ENCODE measurements around the gene LOC128125822.

Gene LOC128125822

GRCh38 chr6:63581355-63582013 lies 9.2 kb downstream of the LOC128125822 start:
- Histone ChIP-seq H3F3A (ENCODE audit: insufficient read depth, low read length, poor library complexity, severe bottlenecking) (no peaks in the 10 kb centered on the region), H4K20me1 (ENCODE audit: insufficient read depth) (peaks cover under 1% of the 10 kb centered on the region), H3K9me3 (ENCODE audit: low read length) (no peaks in the 10 kb centered on the region), H3K4me2 (ENCODE audit: low read length) (no peak overlapping the region), H3K9me2 (ENCODE audit: insufficient read depth, low read length) (no peaks in the 10 kb centered on the region), H3K27ac (ENCODE audit: low read length) (no peak overlapping the region), H3K27me3 (ENCODE audit: insufficient read depth, low read depth, low read length) (no peaks in the 10 kb centered on the region), H3K36me3 (ENCODE audit: insufficient read depth, low read length) (peaks cover 42% of the 10 kb centered on the region), H3K9ac (ENCODE audit: low read length) (no peak overlapping the region), H2AFZ (ENCODE audit: low read depth, low read length) (no peak overlapping the region), H3K79me2 (replicated peaks; ENCODE audit: insufficient read depth, low read length) (peaks cover 33% of the 10 kb centered on the region), H3K4me3 (ENCODE audit: low read length) (no peak overlapping the region)
- no peak for TF ChIP-seq EP300 (conservative IDR thresholded peaks at IDR 0.05; ENCODE audit: poor library complexity, severe bottlenecking)
- no peak for TF ChIP-seq RAD21 (conservative IDR thresholded peaks at IDR 0.05)
- no peak for TF ChIP-seq MXI1 (conservative IDR thresholded peaks at IDR 0.05; ENCODE audit: poor library complexity, severe bottlenecking)
- no peak for TF ChIP-seq REST (IDR thresholded peaks at IDR 0.05; ENCODE audit: borderline replicate concordance)
- TF ChIP-seq POLR2AphosphoS5 (IDR thresholded peaks at IDR 0.05): no peak
- TF ChIP-seq EZH2 (IDR thresholded peaks at IDR 0.05; ENCODE audit: borderline replicate concordance, insufficient read depth, low read length, poor library complexity, severe bottlenecking): no peak
- TF ChIP-seq SMC3 (conservative IDR thresholded peaks at IDR 0.05; ENCODE audit: poor library complexity): no peak
- no peak for TF ChIP-seq TAF1 (IDR thresholded peaks at IDR 0.05; ENCODE audit: low read depth)
- TF ChIP-seq CTCF (IDR thresholded peaks at IDR 0.05; ENCODE audit: poor library complexity, severe bottlenecking): no peak

- H3K36me3 ChIP-seq (ENCODE audit: insufficient read depth, low read length): peaks cover 34% of the 10 kb centered on the region
- H3F3A ChIP-seq (ENCODE audit: insufficient read depth, low read length, poor library complexity, severe bottlenecking): no peaks in the 10 kb centered on the region
- H3K79me2 ChIP-seq (replicated peaks; ENCODE audit: insufficient read depth, low read length): peaks cover 22% of the 10 kb centered on the region
- no peak overlapping the region for H3K9ac ChIP-seq (ENCODE audit: low read length)
- no peak overlapping the region for H3K4me2 ChIP-seq (ENCODE audit: low read length)
- TF ChIP-seq POLR2AphosphoS5 (IDR thresholded peaks at IDR 0.05) (peak; percentile 45), SMC3 (conservative IDR thresholded peaks at IDR 0.05; ENCODE audit: poor library complexity) (no peak), CTCF (IDR thresholded peaks at IDR 0.05; ENCODE audit: poor library complexity, severe bottlenecking) (no peak)
- H3K9me3 ChIP-seq (ENCODE audit: low read length): no peaks in the 10 kb centered on the region
- no peaks in the 10 kb centered on the region for H3K9me2 ChIP-seq (ENCODE audit: insufficient read depth, low read length)
- no peak overlapping the region for H3K27ac ChIP-seq (ENCODE audit: low read length)
- H3K27me3 ChIP-seq (ENCODE audit: insufficient read depth, low read depth, low read length): no peaks in the 10 kb centered on the region
- no peaks in the 10 kb centered on the region for H4K20me1 ChIP-seq (ENCODE audit: insufficient read depth)
- no peak overlapping the region for H2AFZ ChIP-seq (ENCODE audit: low read depth, low read length)
- H3K4me3 ChIP-seq (ENCODE audit: low read length): no peak overlapping the region
Measured at GRCh38 chr6:63582579-63583231, 10.4 kb downstream of the LOC128125822 start.

Data from neural cell (in vitro differentiated cells).